Bronchial epithelial cell (primary cell): ENCODE measurements around the gene LAD1. TPM values are rescaled to one million over a fixed set of nuclear protein-coding genes. Genes with fewer than 3 reads are reported as not detected.

ENCODE experiments used
- DNase-seq: peaks from one replicate; pipeline ENCODE4 v3.0.0-alpha.2; 2010; ENCODE audit warnings: low read depth
- FAIRE-seq: peaks from 2 replicates; lab custom pipeline; 2011; peaks lifted over from hg19 to GRCh38; lab: Jason Lieb, UNC
- H3K27me3 ChIP-seq: 2 replicates; pipeline ENCODE4 v1.5.1; 2011; ENCODE audit warnings: low read length; ENCODE audit not compliant: control insufficient read depth, insufficient read depth
- H3K36me3 ChIP-seq: 2 replicates; pipeline ENCODE4 v1.5.1; 2011; ENCODE audit warnings: low read length; ENCODE audit not compliant: control insufficient read depth, insufficient read depth
- H3K4me3 ChIP-seq: 2 replicates; pipeline ENCODE4 v1.5.1; 2011; ENCODE audit warnings: mild to moderate bottlenecking, low read depth, low read length, control low read depth
- total RNA-seq: library from RNA; depleted of rRNA; stranded (reverse); fragments of >200 nt; gene quantifications from 2 replicates; pipeline ENCODE4 v1.2.1, GENCODE V29; 2014
- TF ChIP-seq, protein P1 (sequence below): IDR thresholded peaks from 2 replicates; pipeline ENCODE4 v1.5.1; 2011; ENCODE audit warnings: mild to moderate bottlenecking, moderate library complexity, low read length, control low read depth, inconsistent platforms; ENCODE audit not compliant: insufficient read depth, severe bottlenecking

Gene LAD1
- total RNA-seq, 1 donor from 2014 or later: 156 TPM

DNA sequence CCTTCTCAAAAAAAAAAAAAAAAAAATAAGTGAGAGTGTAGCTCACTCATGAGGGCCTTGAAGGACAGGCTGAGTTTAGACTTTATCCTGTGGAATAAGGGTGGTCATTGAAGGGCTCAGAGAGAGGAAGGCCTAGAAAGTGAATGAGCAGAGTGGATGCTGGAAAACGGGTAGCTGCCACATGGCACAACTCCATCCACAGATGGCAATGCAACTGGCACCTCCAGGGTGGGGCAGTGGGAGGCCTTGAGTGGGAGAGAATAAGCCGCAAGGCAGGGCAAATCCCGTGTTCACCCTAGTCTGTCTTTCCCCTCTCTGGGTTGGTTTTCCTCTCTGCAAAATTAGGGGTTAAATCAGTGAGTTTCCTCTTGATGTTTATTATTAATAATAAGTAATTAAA lies 19.3 kb upstream of the LAD1 start:
- no peak overlapping the region for H3K4me3 ChIP-seq
- TF ChIP-seq, protein P1, sequence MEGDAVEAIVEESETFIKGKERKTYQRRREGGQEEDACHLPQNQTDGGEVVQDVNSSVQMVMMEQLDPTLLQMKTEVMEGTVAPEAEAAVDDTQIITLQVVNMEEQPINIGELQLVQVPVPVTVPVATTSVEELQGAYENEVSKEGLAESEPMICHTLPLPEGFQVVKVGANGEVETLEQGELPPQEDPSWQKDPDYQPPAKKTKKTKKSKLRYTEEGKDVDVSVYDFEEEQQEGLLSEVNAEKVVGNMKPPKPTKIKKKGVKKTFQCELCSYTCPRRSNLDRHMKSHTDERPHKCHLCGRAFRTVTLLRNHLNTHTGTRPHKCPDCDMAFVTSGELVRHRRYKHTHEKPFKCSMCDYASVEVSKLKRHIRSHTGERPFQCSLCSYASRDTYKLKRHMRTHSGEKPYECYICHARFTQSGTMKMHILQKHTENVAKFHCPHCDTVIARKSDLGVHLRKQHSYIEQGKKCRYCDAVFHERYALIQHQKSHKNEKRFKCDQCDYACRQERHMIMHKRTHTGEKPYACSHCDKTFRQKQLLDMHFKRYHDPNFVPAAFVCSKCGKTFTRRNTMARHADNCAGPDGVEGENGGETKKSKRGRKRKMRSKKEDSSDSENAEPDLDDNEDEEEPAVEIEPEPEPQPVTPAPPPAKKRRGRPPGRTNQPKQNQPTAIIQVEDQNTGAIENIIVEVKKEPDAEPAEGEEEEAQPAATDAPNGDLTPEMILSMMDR: no peak
- peaks cover 4% of the 10 kb centered on the region for H3K27me3 ChIP-seq
- H3K36me3 ChIP-seq: no peaks in the 10 kb centered on the region
- no peak for FAIRE-seq
- no peak for DNase-seq

GRCh38 chr1:201414051-201414738 lies 15.1 kb upstream of the LAD1 start:
- Histone ChIP-seq H3K4me3 (no peak overlapping the region), H3K27me3 (peaks cover under 1% of the 10 kb centered on the region), H3K36me3 (no peaks in the 10 kb centered on the region)
- DNase-seq: no peak
- FAIRE-seq: no peak
- TF ChIP-seq, protein P1: no peak

- H3K4me3 ChIP-seq: no peak overlapping the region
- DNase-seq (no peak), FAIRE-seq (no peak)
- H3K36me3 ChIP-seq: no peaks in the 10 kb centered on the region
- TF ChIP-seq, protein P1: no peak
- H3K27me3 ChIP-seq: no peaks in the 10 kb centered on the region
Measured at GRCh38 chr1:201411292-201411691, 12.2 kb upstream of the LAD1 start.

DNA sequence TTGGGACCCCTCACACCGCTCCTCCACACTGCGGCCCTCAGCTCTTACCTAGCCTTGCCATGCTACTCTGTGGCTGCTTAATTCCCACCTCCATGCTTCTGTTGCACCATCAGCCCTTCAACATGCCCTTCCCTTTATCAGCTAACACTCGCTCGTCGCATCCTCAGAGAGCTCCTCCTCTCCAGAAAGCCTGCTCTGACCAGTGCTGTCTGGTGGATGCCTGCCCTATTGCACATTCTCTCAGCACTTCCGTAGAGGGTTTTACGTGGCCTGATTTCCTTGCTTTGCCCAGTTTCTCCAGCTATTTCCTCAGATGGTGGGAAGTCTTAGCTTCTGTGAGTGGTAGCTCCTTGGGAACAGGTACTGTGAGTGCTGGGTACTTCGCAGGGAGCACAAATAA lies 10.3 kb upstream of the LAD1 start:
- no peaks in the 10 kb centered on the region for H3K36me3 ChIP-seq
- H3K27me3 ChIP-seq: no peaks in the 10 kb centered on the region
- no peak for FAIRE-seq
- no peak for DNase-seq
- TF ChIP-seq, protein P1: no peak
- no peak overlapping the region for H3K4me3 ChIP-seq

DNA sequence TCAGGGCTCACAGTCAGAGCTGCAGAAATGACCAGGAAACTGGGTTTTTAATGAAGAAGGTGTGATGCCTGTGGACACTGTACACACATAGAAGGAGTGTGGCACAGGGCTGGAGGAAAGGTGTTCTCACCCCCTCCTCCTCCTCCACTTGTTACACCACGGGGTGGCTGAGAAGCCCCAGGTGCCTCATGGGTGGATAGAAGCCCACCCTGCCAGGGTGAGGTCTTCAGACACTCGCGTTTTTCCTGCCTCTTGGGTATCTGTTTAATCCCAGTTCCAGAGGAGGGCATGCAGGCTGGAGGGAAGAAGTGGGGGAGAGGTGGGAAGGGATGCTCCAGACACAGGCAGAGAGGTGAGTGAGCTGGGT lies 9.7 kb upstream of the LAD1 start:
- TF ChIP-seq, protein P1: no peak
- Histone ChIP-seq H3K4me3 (no peak overlapping the region), H3K27me3 (no peaks in the 10 kb centered on the region), H3K36me3 (no peaks in the 10 kb centered on the region)
- no peak for DNase-seq
- FAIRE-seq: no peak
